ENCODE data around the gene PDIA3. TPM values are rescaled to one million over a fixed set of nuclear protein-coding genes. Genes with fewer than 3 reads are reported as not detected.

PDIA3 gene
- total and polyA plus RNA-seq, 2 donors (not counting 1 experiment from before 2014, with no cell fraction given), result 42.7 to 83.1 TPM

- ATAC-seq (ENCODE audit: low read depth) (peak; percentile 17), DNase-seq (peak; percentile 79)
- H3K4me3 Mint-ChIP-seq, result peak overlapping the region; percentile 77
- no peaks in the 10 kb centered on the region for H3K27me3 Mint-ChIP-seq
- peaks cover 37 to 64% of the 10 kb centered on the region in 2 donors for H3K4me1 ChIP-seq (ENCODE audit: control insufficient read depth in 2 of 2, insufficient read depth in 2 of 2, low read length in 2 of 2)
- H3K27ac Mint-ChIP-seq, result peak overlapping the region; percentile 87
- no peak overlapping the region for H2AFZ ChIP-seq (ENCODE audit: insufficient read depth, low read depth, low read length, poor library complexity, severe bottlenecking)
- ChIA-PET POLR2A (interaction anchor here (0.7 to 5.3 kb wide), 4 partner anchors 11 to 40 kb away, joined by 3 to 72 read pairs (median 3); partner anchors contain the start of genes ELL3 and HYPK), CTCF (interaction anchor here (1.1 to 8.7 kb wide), 5 partner anchors 8 to 35 kb away, joined by 4 to 150 read pairs (median 5); partner anchors contain the start of genes ELL3, MFAP1 and SERINC4)
- 20% methylated on average over 1 of the region's 3 CpGs for WGBS (ENCODE audit: insufficient coverage)
- peaks cover 15% of the 10 kb centered on the region for H4K20me1 ChIP-seq (ENCODE audit: control insufficient read depth, insufficient read depth, low read length, poor library complexity, severe bottlenecking)
- H3K4me3 ChIP-seq (ENCODE audit: control extremely low read depth in 1 of 5, extremely low read depth in 1 of 5, insufficient read depth in 1 of 5, low read depth in 2 of 5, low read length in 4 of 5), result peak overlapping the region in 1 of 5 experiments; percentile 9
- H3K27me3 ChIP-seq (replicated peaks in 1 of 4; ENCODE audit: control extremely low read depth in 1 of 4, control insufficient read depth in 3 of 4, insufficient read depth in 4 of 4, low read length in 3 of 4), result no peaks in the 10 kb centered on the region
- no peaks in the 10 kb centered on the region for H3K9me3 Mint-ChIP-seq (ENCODE audit: insufficient read depth)
- H3K79me2 ChIP-seq (ENCODE audit: control insufficient read depth, insufficient read depth, low read length), result peaks cover 37% of the 10 kb centered on the region
- H3K4me1 Mint-ChIP-seq, result peaks cover 49% of the 10 kb centered on the region
- intact Hi-C loops (cut with micrococcal nuclease), result no loop called here
- no peak overlapping the region for H3K9ac ChIP-seq (ENCODE audit: low read length)
- peak overlapping the region; percentile 43 for H3K4me2 ChIP-seq (replicated peaks; ENCODE audit: low read depth, low read length, poor library complexity, severe bottlenecking)
- TF ChIP-seq EZH2 (IDR thresholded peaks at IDR 0.05; ENCODE audit: borderline replicate concordance, insufficient read depth, low read depth, low read length, poor library complexity, severe bottlenecking) (no peak), CTCF (IDR thresholded peaks at IDR 0.05) (no peak)
- H3K27ac ChIP-seq (ENCODE audit: low read length in 2 of 2), result peak overlapping the region; percentile 71 to 75
- peaks cover 0 to 14% of the 10 kb centered on the region in 2 experiments for H3K36me3 ChIP-seq (replicated peaks in 1 of 2; ENCODE audit: control extremely low read depth in 1 of 2, control insufficient read depth in 1 of 2, extremely low read depth in 1 of 2, insufficient read depth in 2 of 2, low read length in 1 of 2)
- H3K9me3 ChIP-seq (ENCODE audit: control extremely low read depth in 1 of 3, control insufficient read depth in 2 of 3, insufficient read depth in 1 of 3, low read length in 2 of 3), result peaks cover 0 to 6% (median 0%) of the 10 kb centered on the region in 3 donors
Observed at GRCh38 chr15:43789409-43789808, 43.2 kb downstream of the PDIA3 start.
